Thyroid gland (tissue), 4 donors: ENCODE measurements around the gene SUMF1. TPM values are rescaled to one million over a fixed set of nuclear protein-coding genes. Genes with fewer than 3 reads are reported as not detected.

Experiments
- DNase-seq, 2 donors: peaks; one replicate each; pipeline ENCODE4 v3.0.0-alpha.2; 2019
- H3K27ac ChIP-seq, 3 donors: fragments of 200-600 bp; sonication (generic); 1 replicate in 2 of 3; 2 replicates in 1 of 3; pipeline ENCODE4 v1.5.1; 2016 to 2019; ENCODE audit warnings: mild to moderate bottlenecking in 1 of 3, moderate library complexity in 1 of 3
- H3K27me3 ChIP-seq: fragments of 200-600 bp; sonication (generic); one replicate; pipeline ENCODE4 v1.5.1; 2019
- H3K36me3 ChIP-seq, 2 donors: fragments of 200-600 bp; sonication (generic); one replicate each; pipeline ENCODE4 v1.5.1; 2016 to 2019
- H3K4me1 ChIP-seq, 2 donors: fragments of 200-600 bp; sonication (generic); one replicate each; pipeline ENCODE4 v1.5.1; 2017 to 2019
- H3K4me3 ChIP-seq, 3 donors: fragments of 200-600 bp; sonication (generic); replicated peaks in 1 of 3; 1 replicate in 2 of 3; 2 replicates in 1 of 3; pipeline ENCODE4 v1.5.1; 2016; ENCODE audit warnings: mild to moderate bottlenecking in 1 of 3
- H3K9me3 ChIP-seq: fragments of 200-600 bp; sonication (generic); one replicate; pipeline ENCODE4 v1.5.1; 2017
- POLR2A ChIP-seq, 2 donors: fragments of 450-650 bp; IDR thresholded peaks; one replicate each; pipeline ENCODE4 v1.6.1; 2017; ENCODE audit warnings: antibody characterized with exemption in 2 of 2, mild to moderate bottlenecking in 2 of 2, moderate library complexity in 1 of 2
- WGBS, 2 donors: methylation state at CpG; one replicate each; pipeline ENCODE4 v1.1.5; 2017; 5-methylcytosine and 5-hydroxymethylcytosine counted together
- intact Hi-C: fragments of 100-400 bp; cut with DNase I; formaldehyde crosslinking; loops from one replicate; pipeline ENCODE4 v1.15.1; 2023
- total RNA-seq, 4 donors: library from RNA; depleted of rRNA; stranded (reverse); fragments of >200 nt; gene quantifications; one replicate each; pipeline ENCODE4 v1.2.3, GENCODE V29; 2016
- TF ChIP-seq, protein P1 (sequence below), 6 experiments: fragments of 200-600 bp in 3 of 6; fragments of 450-650 bp in 3 of 6; sonication (generic) in 3 of 6; IDR thresholded peaks; one replicate each; pipeline ENCODE4 v1.5.1; 2016 to 2019; ENCODE audit warnings: antibody characterized with exemption in 6 of 6, mild to moderate bottlenecking in 2 of 6, inconsistent platforms in 1 of 6, moderate library complexity in 1 of 6

SUMF1 gene
- total RNA-seq, 4 donors from 2014 or later = 58.8 to 98.3 (median 74.5) TPM

DNA sequence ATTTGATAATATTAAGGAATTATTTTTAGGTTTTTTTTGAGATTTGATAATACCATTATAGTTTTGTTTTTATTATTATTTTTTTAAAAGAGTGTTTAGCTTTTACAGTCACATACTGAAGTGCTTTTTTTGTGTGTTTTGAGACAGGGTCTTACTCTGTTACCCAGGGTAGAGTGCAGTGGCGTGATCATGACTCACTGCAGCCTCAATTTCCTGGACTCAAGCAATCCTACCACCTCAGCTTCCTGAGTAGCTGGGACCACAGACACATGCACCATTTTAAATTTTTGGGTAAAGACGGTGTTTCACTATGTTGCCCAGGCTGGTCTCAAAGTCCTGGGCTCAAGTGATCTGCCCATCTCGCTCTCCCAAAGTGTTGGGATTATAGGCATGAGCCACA lies 73.0 kb downstream of the SUMF1 start:
- no peaks in the 10 kb centered on the region for H3K9me3 ChIP-seq
- no peaks in the 10 kb centered on the region for H3K36me3 ChIP-seq
- H3K27ac ChIP-seq = no peak overlapping the region
- no peak for DNase-seq
- no peaks in the 10 kb centered on the region for H3K4me1 ChIP-seq
- no peak for TF ChIP-seq POLR2A (IDR thresholded peaks at IDR 0.05)
- TF ChIP-seq, protein P1, sequence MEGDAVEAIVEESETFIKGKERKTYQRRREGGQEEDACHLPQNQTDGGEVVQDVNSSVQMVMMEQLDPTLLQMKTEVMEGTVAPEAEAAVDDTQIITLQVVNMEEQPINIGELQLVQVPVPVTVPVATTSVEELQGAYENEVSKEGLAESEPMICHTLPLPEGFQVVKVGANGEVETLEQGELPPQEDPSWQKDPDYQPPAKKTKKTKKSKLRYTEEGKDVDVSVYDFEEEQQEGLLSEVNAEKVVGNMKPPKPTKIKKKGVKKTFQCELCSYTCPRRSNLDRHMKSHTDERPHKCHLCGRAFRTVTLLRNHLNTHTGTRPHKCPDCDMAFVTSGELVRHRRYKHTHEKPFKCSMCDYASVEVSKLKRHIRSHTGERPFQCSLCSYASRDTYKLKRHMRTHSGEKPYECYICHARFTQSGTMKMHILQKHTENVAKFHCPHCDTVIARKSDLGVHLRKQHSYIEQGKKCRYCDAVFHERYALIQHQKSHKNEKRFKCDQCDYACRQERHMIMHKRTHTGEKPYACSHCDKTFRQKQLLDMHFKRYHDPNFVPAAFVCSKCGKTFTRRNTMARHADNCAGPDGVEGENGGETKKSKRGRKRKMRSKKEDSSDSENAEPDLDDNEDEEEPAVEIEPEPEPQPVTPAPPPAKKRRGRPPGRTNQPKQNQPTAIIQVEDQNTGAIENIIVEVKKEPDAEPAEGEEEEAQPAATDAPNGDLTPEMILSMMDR (IDR thresholded peaks at IDR 0.05) = no peak
- H3K27me3 ChIP-seq = no peaks in the 10 kb centered on the region
- H3K4me3 ChIP-seq = no peak overlapping the region
- 94 to 95% methylated on average over 3 of the region's 3 CpGs for WGBS, 2 donors
- intact Hi-C loops = no loop called here

DNA sequence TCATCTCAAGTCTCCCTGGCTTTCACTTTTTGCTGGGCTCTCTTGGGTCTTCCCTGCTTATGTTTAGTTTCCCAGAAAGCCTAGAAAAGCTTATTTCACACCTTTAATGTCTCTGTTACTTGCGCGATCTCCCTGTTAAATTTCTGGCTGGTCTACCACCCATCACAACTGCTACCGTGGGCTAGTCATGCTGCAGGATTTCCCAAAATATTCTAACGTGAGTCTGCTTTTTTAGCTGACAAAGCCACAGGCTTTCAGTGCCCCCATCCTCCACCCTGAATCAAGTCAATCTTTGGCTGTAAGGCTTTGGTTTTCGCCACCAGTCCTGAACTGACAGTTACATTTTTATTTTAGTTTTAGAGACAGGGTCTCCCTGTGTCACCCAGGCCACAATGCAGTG lies 74.1 kb downstream of the SUMF1 start:
- intact Hi-C loops = no loop called here
- Histone ChIP-seq H3K27me3 (no peaks in the 10 kb centered on the region), H3K27ac (no peak overlapping the region), H3K36me3 (no peaks in the 10 kb centered on the region), H3K4me1 (no peaks in the 10 kb centered on the region), H3K4me3 (no peak overlapping the region), H3K9me3 (no peaks in the 10 kb centered on the region)
- TF ChIP-seq, protein P1 (IDR thresholded peaks at IDR 0.05) = no peak
- no peak for TF ChIP-seq POLR2A (IDR thresholded peaks at IDR 0.05)
- DNase-seq = no peak
- WGBS, 2 donors = 97% methylated on average over 5 of the region's 5 CpGs

DNA sequence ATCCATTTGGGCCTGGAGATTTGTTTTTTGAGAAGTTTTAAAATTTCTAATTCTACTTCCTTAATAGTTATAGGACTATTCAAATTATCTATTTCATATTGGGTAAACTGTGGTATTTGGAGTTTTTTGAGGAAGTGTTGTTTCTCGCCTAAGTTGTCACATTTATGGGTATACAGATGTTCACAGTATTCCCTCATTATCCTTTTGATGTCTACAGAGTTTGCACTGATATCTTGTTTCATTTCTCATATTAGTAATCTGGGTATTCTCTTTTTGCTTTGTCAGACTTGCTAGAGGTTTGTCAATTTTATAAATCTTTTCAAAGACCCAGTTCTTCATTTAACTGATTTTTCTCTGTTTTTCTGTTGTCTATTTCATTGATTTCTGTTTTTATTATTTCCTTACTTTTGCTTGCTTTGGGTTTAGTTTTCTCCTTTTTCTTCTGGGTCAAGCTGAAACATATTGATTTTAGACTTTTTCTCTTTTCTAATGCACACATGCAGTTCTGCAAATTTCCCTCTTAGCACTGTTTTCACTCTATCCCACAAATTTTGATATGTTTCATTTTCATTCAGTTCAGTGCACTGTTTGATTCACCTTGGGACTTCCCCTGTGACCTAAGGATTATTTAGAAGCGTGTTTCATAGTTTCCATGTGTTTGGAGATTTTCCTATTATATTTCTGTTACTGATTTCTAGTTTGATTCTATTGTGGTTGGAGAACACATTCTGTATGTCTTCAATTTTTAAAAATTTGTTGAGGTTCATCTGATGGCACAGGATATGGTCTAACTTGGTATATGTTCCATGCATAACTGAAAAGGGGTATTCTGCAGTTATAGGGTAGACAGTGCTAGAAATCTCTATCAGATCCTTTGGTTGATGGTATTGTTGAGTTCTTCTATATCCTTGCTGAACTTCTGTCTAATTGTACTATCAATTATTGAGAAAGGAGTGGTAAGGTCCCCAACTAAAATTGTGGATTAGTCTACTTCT lies 79.6 kb downstream of the SUMF1 start:
- 88 to 99% methylated on average over 2 of the region's 2 CpGs for WGBS, 2 donors
- intact Hi-C loops = no loop called here
- no peaks in the 10 kb centered on the region for H3K4me1 ChIP-seq
- no peak overlapping the region for H3K27ac ChIP-seq
- H3K4me3 ChIP-seq = no peak overlapping the region
- H3K36me3 ChIP-seq = no peaks in the 10 kb centered on the region
- H3K9me3 ChIP-seq = no peaks in the 10 kb centered on the region
- H3K27me3 ChIP-seq = no peaks in the 10 kb centered on the region
- TF ChIP-seq, protein P1 (IDR thresholded peaks at IDR 0.05) = no peak
- TF ChIP-seq POLR2A (IDR thresholded peaks at IDR 0.05) = no peak
- no peak for DNase-seq

DNA sequence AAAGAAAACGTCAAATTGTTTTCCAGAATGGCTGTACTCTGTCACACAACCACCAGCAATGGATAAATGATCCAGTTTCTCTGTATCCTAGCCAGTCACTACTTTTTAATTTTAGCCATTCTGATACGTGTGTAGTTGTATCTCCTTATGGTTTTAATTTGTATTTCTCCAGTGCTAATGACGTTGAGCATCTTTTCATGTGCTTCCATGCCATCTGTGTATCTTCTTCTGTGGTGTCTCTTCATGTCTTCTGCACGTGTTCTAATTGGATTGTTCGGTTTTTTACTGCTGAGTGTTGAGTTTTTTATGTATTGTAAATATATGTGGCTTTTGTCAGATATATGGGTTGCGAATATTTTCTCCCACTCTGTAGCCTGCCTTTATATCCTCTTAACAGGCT lies 81.9 kb downstream of the SUMF1 start:
- Histone ChIP-seq H3K36me3 (no peaks in the 10 kb centered on the region), H3K4me1 (no peaks in the 10 kb centered on the region), H3K9me3 (no peaks in the 10 kb centered on the region), H3K27me3 (no peaks in the 10 kb centered on the region), H3K4me3 (no peak overlapping the region), H3K27ac (no peak overlapping the region)
- 92 to 96% methylated on average over 6 of the region's 6 CpGs for WGBS, 2 donors
- TF ChIP-seq POLR2A (IDR thresholded peaks at IDR 0.05) = no peak
- TF ChIP-seq, protein P1 (IDR thresholded peaks at IDR 0.05) = no peak
- intact Hi-C loops = no loop called here
- DNase-seq = no peak

DNA sequence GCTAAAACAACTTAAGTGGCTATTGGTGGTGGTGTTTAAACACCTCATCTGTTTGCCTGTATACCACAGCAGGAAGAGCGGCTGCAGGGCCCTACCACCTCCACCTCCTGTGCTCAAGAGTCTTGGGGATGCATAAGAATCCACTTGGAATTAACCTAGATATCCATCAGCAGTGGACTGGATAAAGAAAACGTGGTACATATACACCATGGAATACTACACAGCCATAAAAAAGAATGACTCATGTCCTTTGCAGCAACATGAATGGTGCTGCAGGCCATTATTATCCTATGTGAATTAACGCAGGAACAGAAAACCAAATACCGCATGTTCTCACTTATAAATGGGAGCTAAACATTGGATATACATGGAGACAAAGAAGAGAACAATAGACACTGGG lies 87.1 kb downstream of the SUMF1 start:
- WGBS, 2 donors = 97 to 98% methylated on average over 4 of the region's 4 CpGs
- no peaks in the 10 kb centered on the region for H3K9me3 ChIP-seq
- intact Hi-C loops = no loop called here
- no peaks in the 10 kb centered on the region for H3K36me3 ChIP-seq
- H3K4me3 ChIP-seq = no peak overlapping the region
- no peaks in the 10 kb centered on the region for H3K4me1 ChIP-seq
- no peaks in the 10 kb centered on the region for H3K27me3 ChIP-seq
- TF ChIP-seq POLR2A (IDR thresholded peaks at IDR 0.05) = no peak
- TF ChIP-seq, protein P1 (IDR thresholded peaks at IDR 0.05) = no peak
- no peak overlapping the region for H3K27ac ChIP-seq
- DNase-seq = no peak
